22Rv1 (cell line): Measurements from ENCODE around the gene TMEM178B.

Source experiments
- H3K27ac ChIP-seq: fragments of 450-650 bp; 2 replicates; pipeline ENCODE4 v1.5.1; 2017
- CTCF ChIP-seq: fragments of 450-650 bp; IDR thresholded peaks from 2 replicates; pipeline ENCODE4 v1.5.1; 2017; ENCODE audit warnings: mild to moderate bottlenecking
- ZFX ChIP-seq: fragments of 450-650 bp; IDR thresholded peaks from 2 replicates; pipeline ENCODE4 v1.6.1; 2017; ENCODE audit warnings: antibody characterized with exemption, borderline replicate concordance

The TMEM178B gene

GRCh38 chr7:141456298-141456697 is 382.4 kb downstream of the TMEM178B start:
- TF ChIP-seq CTCF, result no peak
- TF ChIP-seq ZFX, result no peak
- H3K27ac ChIP-seq, result no peak overlapping the region

- H3K27ac ChIP-seq, result no peak overlapping the region
- TF ChIP-seq ZFX (no peak), CTCF (no peak)
Observed at GRCh38 chr7:141456711-141457110, 382.8 kb downstream of the TMEM178B start.

GRCh38 chr7:141460781-141461715 is 387.2 kb downstream of the TMEM178B start:
- TF ChIP-seq CTCF, result no peak
- TF ChIP-seq ZFX, result no peak
- H3K27ac ChIP-seq, result no peak overlapping the region

DNA sequence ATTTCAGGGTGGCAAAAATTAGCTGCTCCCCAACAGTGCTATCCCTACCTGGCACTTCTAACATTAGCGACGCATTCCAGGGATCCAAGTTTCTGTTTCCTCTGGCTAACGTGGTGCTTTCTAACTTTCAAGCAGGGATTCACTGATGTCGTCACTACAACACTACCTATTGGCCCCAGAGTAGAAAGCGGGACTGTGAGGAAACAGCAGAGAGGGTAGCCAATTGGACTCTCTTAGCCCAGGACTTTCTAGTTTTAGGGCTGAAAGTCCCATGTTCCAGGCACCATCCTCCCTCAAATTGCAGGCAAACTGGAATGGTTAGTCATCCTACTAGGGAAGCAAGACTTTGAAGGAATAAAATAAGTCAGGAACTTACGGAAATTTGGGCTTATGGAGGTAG is 388.1 kb downstream of the TMEM178B start:
- TF ChIP-seq ZFX, result no peak
- no peak overlapping the region for H3K27ac ChIP-seq

DNA sequence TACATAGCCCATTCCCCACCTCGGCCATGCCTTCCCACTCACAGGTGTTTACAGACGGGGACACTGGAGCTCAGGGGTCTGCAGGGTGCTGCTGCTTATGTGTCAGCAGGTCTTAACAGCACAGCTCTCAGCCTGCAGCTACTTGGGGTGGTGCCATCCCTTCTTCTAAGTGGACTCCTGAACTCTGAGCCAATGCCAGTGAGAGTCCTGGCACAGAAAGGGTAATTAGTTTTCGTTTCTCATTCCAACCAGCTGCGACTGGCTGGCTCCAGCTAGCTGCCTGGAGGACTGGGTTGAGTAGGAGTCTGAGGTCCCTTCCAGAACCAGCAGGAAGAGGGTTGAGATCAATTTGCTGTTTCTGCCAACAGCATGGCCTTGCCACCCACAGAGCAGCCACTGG is 389.1 kb downstream of the TMEM178B start:
- TF ChIP-seq CTCF, result no peak

DNA sequence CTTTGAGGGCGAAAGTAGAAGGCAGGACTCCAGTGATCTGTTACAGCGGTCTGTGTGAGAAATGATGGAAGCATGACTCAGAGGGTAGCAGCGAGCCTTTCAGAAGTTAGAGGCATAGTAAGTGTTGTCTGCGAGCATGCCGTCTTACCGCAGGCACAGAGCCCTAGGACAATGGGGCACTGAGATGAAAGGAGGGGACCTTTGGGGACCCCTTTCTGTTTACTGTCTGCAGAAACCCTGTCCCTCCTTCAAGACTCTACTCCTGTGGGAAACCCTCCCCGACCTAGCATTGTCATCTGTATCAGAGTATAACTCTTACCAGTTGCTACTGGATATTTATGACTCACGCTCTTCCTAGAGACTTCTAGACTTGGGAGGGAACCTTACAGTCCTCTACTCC is 390.1 kb downstream of the TMEM178B start:
- H3K27ac ChIP-seq, result no peak overlapping the region
- no peak for TF ChIP-seq CTCF
- no peak for TF ChIP-seq ZFX

More for the DNA sequence above, 389.1 kb downstream of the TMEM178B start:
- no peak overlapping the region for H3K27ac ChIP-seq

- TF ChIP-seq ZFX (no peak), CTCF (no peak)
Observed at GRCh38 chr7:141464551-141464950, 390.7 kb downstream of the TMEM178B start.

More at GRCh38 chr7:141464551-141464950, 390.7 kb downstream of the TMEM178B start:
- H3K27ac ChIP-seq, result no peak overlapping the region
